ENCODE data around the gene ADAMTS8.

- TF ChIP-seq POLR2A (IDR thresholded peaks at IDR 0.05) (no peak), CTCF (IDR thresholded peaks at IDR 0.05) (no peak)
These were observed 36.9 kb upstream of the ADAMTS8 start for GRCh38 chr11:130465263-130465662.

Data from vagina (tissue), 2 donors.